KMS-11 (cell line): ENCODE results near the gene GCHFR.

ENCODE experiments used
- H2AFZ ChIP-seq: fragments of 200-600 bp; sonication (generic); 2 replicates; pipeline ENCODE4 v1.6.1; 2016; ENCODE audit warnings: antibody characterized with exemption, mixed run types, low read depth
- H3K27ac ChIP-seq: fragments of 200-600 bp; sonication (generic); 2 replicates; pipeline ENCODE4 v1.6.1; 2016; ENCODE audit warnings: mild to moderate bottlenecking, mixed run types
- H3K27me3 ChIP-seq: fragments of 200-600 bp; sonication (generic); 2 replicates; pipeline ENCODE4 v1.6.1; 2017; ENCODE audit warnings: mild to moderate bottlenecking, low read depth, mixed run types, moderate library complexity; ENCODE audit not compliant: insufficient read depth
- H3K36me3 ChIP-seq: fragments of 200-600 bp; sonication (generic); 2 replicates; pipeline ENCODE4 v1.6.1; 2017; ENCODE audit warnings: mild to moderate bottlenecking, mixed run types; ENCODE audit not compliant: insufficient read depth
- H3K4me1 ChIP-seq: fragments of 200-600 bp; sonication (generic); 2 replicates; pipeline ENCODE4 v1.6.1; 2016; ENCODE audit warnings: mild to moderate bottlenecking, low read depth, mixed run types; ENCODE audit not compliant: poor library complexity, severe bottlenecking
- H3K4me2 ChIP-seq: fragments of 200-600 bp; sonication (generic); 2 replicates; pipeline ENCODE4 v1.7.0; 2016; ENCODE audit warnings: mild to moderate bottlenecking, mixed run types
- H3K4me3 ChIP-seq: fragments of 200-600 bp; sonication (generic); IDR thresholded peaks from 2 replicates; pipeline ENCODE4 v1.6.1; 2017; ENCODE audit warnings: low read depth, low read length, mixed read lengths; ENCODE audit not compliant: insufficient read depth
- H3K79me2 ChIP-seq: fragments of 200-600 bp; sonication (generic); 2 replicates; pipeline ENCODE4 v1.6.1; 2016; ENCODE audit warnings: low read depth, mixed run types; ENCODE audit not compliant: insufficient read depth
- H3K9ac ChIP-seq: fragments of 200-600 bp; sonication (generic); 2 replicates; pipeline ENCODE4 v1.6.1; 2016; ENCODE audit warnings: mild to moderate bottlenecking, mixed run types
- H4K20me1 ChIP-seq: fragments of 200-600 bp; sonication (generic); 2 replicates; pipeline ENCODE4 v1.6.1; 2016; ENCODE audit warnings: mild to moderate bottlenecking, mixed run types; ENCODE audit not compliant: insufficient read depth
- TF ChIP-seq, protein P1 (sequence below): fragments of 200-600 bp; sonication (generic); conservative IDR thresholded peaks from 2 replicates; pipeline ENCODE4 v1.6.1; 2017; ENCODE audit warnings: low read depth, mild to moderate bottlenecking, antibody characterized with exemption, low read length, moderate library complexity, mixed read lengths

The GCHFR gene

DNA sequence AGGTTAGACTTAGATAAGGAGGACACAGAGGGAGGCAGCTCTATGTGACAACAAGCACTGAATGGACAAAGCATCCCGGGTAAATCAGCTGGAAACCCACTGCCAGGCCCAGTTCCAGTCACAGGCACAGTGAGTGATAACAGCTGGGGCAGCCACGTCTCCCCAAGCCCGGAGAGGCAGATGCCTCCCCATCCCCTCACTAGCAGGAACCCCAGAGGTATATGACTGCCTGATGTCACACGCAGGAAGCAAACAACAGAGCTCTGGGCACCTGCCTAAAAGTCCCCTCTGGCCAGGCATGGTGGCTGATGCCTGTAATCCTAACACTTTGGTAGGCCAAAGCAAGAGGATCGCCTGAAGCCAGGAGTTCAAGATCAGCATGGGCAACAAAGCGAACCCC is 24.1 kb downstream of the GCHFR start:
- no peaks in the 10 kb centered on the region for H3K36me3 ChIP-seq
- peak overlapping the region; percentile 29; the same call in 1 of the 2 replicates for H2AFZ ChIP-seq
- H3K27ac ChIP-seq: peak overlapping the region; percentile 71
- no peak overlapping the region for H3K4me3 ChIP-seq
- peak overlapping the region; percentile 67 for H3K4me2 ChIP-seq
- TF ChIP-seq, protein P1, sequence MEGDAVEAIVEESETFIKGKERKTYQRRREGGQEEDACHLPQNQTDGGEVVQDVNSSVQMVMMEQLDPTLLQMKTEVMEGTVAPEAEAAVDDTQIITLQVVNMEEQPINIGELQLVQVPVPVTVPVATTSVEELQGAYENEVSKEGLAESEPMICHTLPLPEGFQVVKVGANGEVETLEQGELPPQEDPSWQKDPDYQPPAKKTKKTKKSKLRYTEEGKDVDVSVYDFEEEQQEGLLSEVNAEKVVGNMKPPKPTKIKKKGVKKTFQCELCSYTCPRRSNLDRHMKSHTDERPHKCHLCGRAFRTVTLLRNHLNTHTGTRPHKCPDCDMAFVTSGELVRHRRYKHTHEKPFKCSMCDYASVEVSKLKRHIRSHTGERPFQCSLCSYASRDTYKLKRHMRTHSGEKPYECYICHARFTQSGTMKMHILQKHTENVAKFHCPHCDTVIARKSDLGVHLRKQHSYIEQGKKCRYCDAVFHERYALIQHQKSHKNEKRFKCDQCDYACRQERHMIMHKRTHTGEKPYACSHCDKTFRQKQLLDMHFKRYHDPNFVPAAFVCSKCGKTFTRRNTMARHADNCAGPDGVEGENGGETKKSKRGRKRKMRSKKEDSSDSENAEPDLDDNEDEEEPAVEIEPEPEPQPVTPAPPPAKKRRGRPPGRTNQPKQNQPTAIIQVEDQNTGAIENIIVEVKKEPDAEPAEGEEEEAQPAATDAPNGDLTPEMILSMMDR: no peak
- no peaks in the 10 kb centered on the region for H4K20me1 ChIP-seq
- H3K27me3 ChIP-seq: no peaks in the 10 kb centered on the region
- H3K79me2 ChIP-seq: no peaks in the 10 kb centered on the region; the same call in 1 of the 2 replicates
- peak overlapping the region; percentile 0; the same call in 1 of the 2 replicates for H3K9ac ChIP-seq
- H3K4me1 ChIP-seq: peaks cover 50% of the 10 kb centered on the region

DNA sequence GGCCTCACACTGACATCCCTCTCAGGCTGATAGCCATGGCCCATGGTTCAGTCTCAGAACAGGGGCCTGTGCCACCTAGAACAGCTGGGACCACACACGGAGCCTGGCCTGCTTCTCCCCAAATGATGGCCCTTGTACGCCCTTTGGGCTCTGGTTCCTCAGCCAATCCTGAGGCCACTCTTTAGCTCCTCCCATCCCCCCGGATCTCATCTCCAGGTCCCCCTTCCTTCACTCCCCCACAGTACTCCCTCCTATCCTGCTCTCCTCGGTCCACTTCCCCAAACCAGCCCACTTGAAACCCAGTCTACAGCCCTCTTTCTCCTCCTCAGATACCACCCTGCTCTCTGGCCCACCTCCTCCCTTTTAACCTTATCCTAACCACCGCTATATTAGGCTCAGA is 25.3 kb downstream of the GCHFR start:
- peaks cover 47% of the 10 kb centered on the region for H3K4me1 ChIP-seq
- H3K79me2 ChIP-seq: no peaks in the 10 kb centered on the region; the same call in 1 of the 2 replicates
- H3K4me3 ChIP-seq: no peak overlapping the region
- TF ChIP-seq, protein P1: no peak
- H3K9ac ChIP-seq: no peak overlapping the region
- no peak overlapping the region for H2AFZ ChIP-seq
- H3K27me3 ChIP-seq: no peaks in the 10 kb centered on the region
- H3K36me3 ChIP-seq: no peaks in the 10 kb centered on the region
- H4K20me1 ChIP-seq: no peaks in the 10 kb centered on the region
- H3K4me2 ChIP-seq: no peak overlapping the region; the same call in 1 of the 2 replicates
- no peak overlapping the region for H3K27ac ChIP-seq

GRCh38 chr15:40789999-40790398 is 26.1 kb downstream of the GCHFR start:
- no peaks in the 10 kb centered on the region for H3K79me2 ChIP-seq
- H3K27ac ChIP-seq: no peak overlapping the region
- peaks cover 47% of the 10 kb centered on the region for H3K4me1 ChIP-seq
- H3K4me3 ChIP-seq: no peak overlapping the region
- H3K36me3 ChIP-seq: no peaks in the 10 kb centered on the region
- no peak overlapping the region for H3K4me2 ChIP-seq
- H2AFZ ChIP-seq: no peak overlapping the region
- H4K20me1 ChIP-seq: no peaks in the 10 kb centered on the region
- no peaks in the 10 kb centered on the region for H3K27me3 ChIP-seq
- H3K9ac ChIP-seq: no peak overlapping the region
- TF ChIP-seq, protein P1: no peak

DNA sequence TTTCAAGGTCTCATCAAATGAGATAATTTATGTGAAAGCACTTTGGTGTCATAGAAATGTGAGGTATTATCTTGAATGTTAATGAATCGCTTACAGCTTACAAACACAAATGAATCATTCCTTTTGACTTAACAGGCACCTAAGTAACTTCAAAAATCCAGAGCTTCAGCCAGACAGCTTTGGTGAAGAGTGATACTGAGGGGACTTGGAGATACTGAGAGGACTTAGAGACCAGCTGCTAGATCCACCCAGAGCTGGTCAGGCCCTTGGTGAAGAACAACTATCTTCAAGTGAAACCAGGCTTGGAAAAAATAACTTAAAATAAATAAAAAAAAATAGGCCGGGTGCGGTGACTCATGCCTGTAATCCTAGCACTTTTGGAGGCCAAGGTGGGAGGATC is 26.9 kb downstream of the GCHFR start:
- Histone ChIP-seq H2AFZ (no peak overlapping the region), H3K79me2 (no peaks in the 10 kb centered on the region), H3K4me1 (peaks cover 40% of the 10 kb centered on the region), H3K27me3 (no peaks in the 10 kb centered on the region), H3K9ac (no peak overlapping the region), H3K4me2 (no peak overlapping the region), H3K36me3 (no peaks in the 10 kb centered on the region), H3K4me3 (no peak overlapping the region), H4K20me1 (no peaks in the 10 kb centered on the region), H3K27ac (no peak overlapping the region)
- TF ChIP-seq, protein P1: no peak
